ENCODE data around the gene NRM.
A peak's percentile ranks its signal among the peaks of the same experiment; 100 is the strongest.
"Not testable (repeated sequence)": the region's sequence is repeated elsewhere in the genome, so short reads cannot be mapped to it uniquely, and the experiment has no call there.

The NRM gene

GRCh38 chr6:30723159-30723842 lies 32.5 kb upstream of the NRM start:
- H3K27me3 Mint-ChIP-seq; H3K9me3 Mint-ChIP-seq (ENCODE audit: low read depth): not testable (repeated sequence)
- H3K4me3 Mint-ChIP-seq, result peak overlapping the region; percentile 99
- peak overlapping the region; percentile 99 for H3K27ac Mint-ChIP-seq
- H3K4me1 Mint-ChIP-seq (ENCODE audit: low read depth), result peaks cover 51% of the 10 kb centered on the region
- H3K36me3 Mint-ChIP-seq, result peaks cover 10% of the 10 kb centered on the region

DNA sequence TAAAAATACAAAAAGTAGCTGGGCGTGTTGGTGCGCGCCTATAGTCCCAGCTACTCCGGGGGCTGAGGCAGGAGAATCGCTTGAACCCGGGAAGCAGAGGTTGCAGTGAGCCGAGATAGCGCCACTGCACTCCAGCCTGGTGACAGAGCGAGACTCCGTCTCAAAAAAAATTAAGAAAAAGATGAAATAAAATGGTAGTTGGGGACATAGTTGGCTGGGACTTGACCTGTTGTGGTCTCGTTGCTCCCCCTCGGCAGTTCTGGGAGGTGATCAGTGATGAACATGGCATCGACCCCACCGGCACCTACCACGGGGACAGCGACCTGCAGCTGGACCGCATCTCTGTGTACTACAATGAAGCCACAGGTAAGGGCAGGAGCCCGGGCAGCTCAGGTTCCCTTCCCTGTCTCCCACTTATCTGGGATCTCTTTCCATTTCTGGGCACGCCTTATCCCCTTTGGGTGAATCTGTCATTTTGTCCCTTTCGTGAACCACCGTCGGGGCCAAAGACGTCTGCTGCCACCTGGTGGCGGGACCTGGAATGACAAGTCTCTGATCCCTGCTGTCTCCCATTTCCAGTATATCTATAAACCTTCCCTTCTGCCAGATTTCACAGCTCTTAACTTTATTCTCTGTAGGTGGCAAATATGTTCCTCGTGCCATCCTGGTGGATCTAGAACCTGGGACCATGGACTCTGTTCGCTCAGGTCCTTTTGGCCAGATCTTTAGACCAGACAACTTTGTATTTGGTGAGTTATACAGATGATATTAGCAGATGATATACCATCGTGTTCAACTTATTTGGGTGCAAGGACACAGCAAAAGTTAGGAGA lies 31.7 kb upstream of the NRM start:
- Mint-ChIP-seq H3K4me1 (ENCODE audit: low read depth) (peaks cover 53% of the 10 kb centered on the region), H3K36me3 (peaks cover 10% of the 10 kb centered on the region), H3K27me3 (no peaks in the 10 kb centered on the region), H3K27ac (peak overlapping the region; percentile 99), H3K9me3 (ENCODE audit: low read depth) (no peaks in the 10 kb centered on the region), H3K4me3 (peak overlapping the region; percentile 99)

GRCh38 chr6:30722025-30722279 lies 31.2 kb upstream of the NRM start:
- Mint-ChIP-seq H3K4me1 (ENCODE audit: low read depth) (peaks cover 54% of the 10 kb centered on the region), H3K36me3 (peaks cover 10% of the 10 kb centered on the region), H3K4me3 (peak overlapping the region; percentile 99), H3K27ac (peak overlapping the region; percentile 99)
- H3K9me3 Mint-ChIP-seq (ENCODE audit: low read depth); H3K27me3 Mint-ChIP-seq: not testable (repeated sequence)

DNA sequence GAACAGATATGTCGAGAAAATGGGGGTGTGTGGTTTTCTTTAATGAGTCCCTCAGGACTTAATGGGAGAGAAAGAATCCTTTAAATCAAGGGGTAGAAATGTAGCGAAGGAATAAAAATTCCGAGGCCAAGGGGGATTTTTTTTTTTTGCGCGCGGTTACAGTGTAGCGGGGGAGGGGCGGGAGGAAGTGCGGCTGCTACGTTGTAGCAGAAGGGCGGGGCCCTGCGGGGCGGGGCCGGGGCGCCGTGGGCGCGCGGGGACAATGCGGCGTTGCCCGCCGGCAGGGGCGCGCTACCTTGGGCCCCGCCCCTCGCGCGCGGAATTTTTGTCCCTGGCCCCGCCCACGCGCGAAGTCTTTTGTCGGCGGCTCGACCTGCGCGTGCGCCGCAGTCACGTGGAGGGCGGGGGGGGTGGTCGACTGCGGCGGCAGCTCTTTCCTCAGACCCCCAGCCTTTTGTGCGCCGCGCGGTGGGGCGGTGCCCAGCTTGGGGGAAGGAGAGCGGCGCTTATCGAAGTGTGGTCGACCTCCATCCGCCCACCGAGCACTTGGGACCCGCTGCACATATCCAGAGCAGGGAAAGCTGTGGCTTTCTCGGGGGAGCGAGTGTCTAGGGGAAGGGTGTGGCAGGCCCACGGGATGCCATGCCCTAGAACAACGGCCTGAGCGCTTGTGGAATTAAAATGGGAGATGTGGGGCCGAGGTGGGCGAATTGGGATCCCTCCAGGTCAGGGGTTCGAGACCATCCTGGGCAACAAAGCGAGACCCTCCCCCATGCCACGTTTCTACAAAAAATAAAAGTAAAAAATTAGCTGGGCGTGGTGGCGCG lies 30.6 kb upstream of the NRM start:
- Mint-ChIP-seq H3K4me3 (peak overlapping the region; percentile 99), H3K4me1 (ENCODE audit: low read depth) (peaks cover 57% of the 10 kb centered on the region), H3K36me3 (peaks cover 12% of the 10 kb centered on the region), H3K27me3 (no peaks in the 10 kb centered on the region), H3K9me3 (ENCODE audit: low read depth) (no peaks in the 10 kb centered on the region), H3K27ac (peak overlapping the region; percentile 99)

DNA sequence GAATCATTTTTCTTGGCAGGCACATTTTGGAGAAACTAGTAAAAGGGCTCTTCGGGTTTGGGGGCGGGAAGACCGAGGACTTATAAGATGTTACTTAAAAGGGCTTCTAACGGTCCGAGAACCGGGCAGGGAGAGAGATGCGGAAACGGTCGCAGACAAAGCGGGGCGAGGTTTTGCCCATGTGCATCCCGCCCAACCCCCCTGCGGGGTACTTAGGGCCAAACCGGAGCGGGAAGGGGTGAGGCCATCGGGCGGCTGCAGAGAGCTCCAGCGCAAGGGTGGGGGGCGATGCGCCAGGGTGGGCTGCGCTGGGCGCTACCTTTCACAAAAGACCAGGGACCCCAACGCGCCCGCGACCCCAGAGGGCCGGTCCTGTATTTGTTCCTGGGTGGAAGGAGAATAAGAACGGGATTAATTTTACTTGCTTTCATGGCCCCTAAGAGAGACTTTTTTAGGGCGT lies 30.0 kb upstream of the NRM start:
- H3K9me3 Mint-ChIP-seq (ENCODE audit: low read depth), result no peaks in the 10 kb centered on the region
- H3K4me1 Mint-ChIP-seq (ENCODE audit: low read depth), result peaks cover 61% of the 10 kb centered on the region
- peak overlapping the region; percentile 99 for H3K27ac Mint-ChIP-seq
- H3K27me3 Mint-ChIP-seq, result no peaks in the 10 kb centered on the region
- H3K4me3 Mint-ChIP-seq, result peak overlapping the region; percentile 99
- H3K36me3 Mint-ChIP-seq, result peaks cover 14% of the 10 kb centered on the region

- Mint-ChIP-seq H3K36me3 (peaks cover 14% of the 10 kb centered on the region), H3K4me3 (peak within 1 kb of the TSS; percentile 99), H3K27ac (peak within 1 kb of the TSS; percentile 99), H3K4me1 (ENCODE audit: low read depth) (peaks cover 60% of the 10 kb centered on the region), H3K9me3 (ENCODE audit: low read depth) (no peaks in the 10 kb centered on the region), H3K27me3 (no peaks in the 10 kb centered on the region)
Measured at GRCh38 chr6:30719791-30720737, 29.3 kb upstream of the NRM start, which contains the start of gene TUBB. TSS of gene TUBB (plus strand) at chr6:30720352. CDS start at chr6:30720507, 155 bp downstream.

GRCh38 chr6:30719356-30719755 lies 28.6 kb upstream of the NRM start:
- Mint-ChIP-seq H3K36me3 (peaks cover 13% of the 10 kb centered on the region), H3K27ac (peak overlapping the region; percentile 99), H3K27me3 (no peaks in the 10 kb centered on the region), H3K4me1 (ENCODE audit: low read depth) (peaks cover 56% of the 10 kb centered on the region), H3K4me3 (peak overlapping the region; percentile 99), H3K9me3 (ENCODE audit: low read depth) (no peaks in the 10 kb centered on the region)

GRCh38 chr6:30717845-30718720 lies 27.3 kb upstream of the NRM start:
- peak overlapping the region; percentile 99 for H3K27ac Mint-ChIP-seq
- peaks cover 10% of the 10 kb centered on the region for H3K36me3 Mint-ChIP-seq
- H3K4me1 Mint-ChIP-seq (ENCODE audit: low read depth), result peaks cover 44% of the 10 kb centered on the region
- H3K4me3 Mint-ChIP-seq, result peak overlapping the region; percentile 96
- H3K27me3 Mint-ChIP-seq; H3K9me3 Mint-ChIP-seq (ENCODE audit: low read depth): not testable (repeated sequence)

DNA sequence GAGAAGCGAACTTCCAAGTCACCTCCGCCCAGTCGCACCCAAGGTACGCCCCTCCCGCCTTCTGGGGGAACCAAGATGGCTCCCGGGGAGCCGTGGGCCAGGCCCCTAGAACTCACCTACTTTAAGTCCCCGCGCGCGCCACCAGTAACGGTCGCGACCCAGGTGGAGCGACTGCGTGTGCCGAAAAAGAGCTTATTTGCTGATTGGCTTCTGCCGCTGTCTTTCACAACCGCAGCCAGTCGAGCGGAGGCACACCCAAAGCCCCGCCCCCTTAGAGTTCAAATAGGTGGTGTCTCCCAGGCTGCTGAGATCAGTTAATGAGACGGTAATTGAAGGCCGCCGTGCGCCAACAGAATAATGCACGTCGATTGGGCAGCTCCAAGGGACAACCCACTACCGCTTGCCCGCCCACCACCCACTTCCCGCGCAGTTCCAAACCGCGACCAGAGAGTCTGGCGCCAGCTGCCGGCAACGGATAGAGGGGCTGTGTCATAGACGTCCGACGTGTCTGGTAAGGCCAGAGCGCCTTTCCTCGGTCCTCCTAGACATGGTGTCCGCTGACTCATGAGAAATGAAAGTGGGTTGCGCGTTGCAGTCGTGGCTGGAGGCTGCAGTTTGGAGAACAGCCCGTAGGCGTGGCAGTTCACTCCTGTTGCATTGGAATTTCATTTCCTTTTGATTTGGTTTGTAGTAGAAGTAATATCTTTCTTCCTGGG lies 26.5 kb upstream of the NRM start, which contains the start of gene MDC1:
Gene MDC1 (minus strand): TSS at position 153 of the 716 bp plus-strand sequence. CDS start 2,106 bp downstream, outside the sequence.
- Mint-ChIP-seq H3K36me3 (peaks cover 11% of the 10 kb centered on the region), H3K4me1 (ENCODE audit: low read depth) (peaks cover 41% of the 10 kb centered on the region), H3K9me3 (ENCODE audit: low read depth) (no peaks in the 10 kb centered on the region)

DNA sequence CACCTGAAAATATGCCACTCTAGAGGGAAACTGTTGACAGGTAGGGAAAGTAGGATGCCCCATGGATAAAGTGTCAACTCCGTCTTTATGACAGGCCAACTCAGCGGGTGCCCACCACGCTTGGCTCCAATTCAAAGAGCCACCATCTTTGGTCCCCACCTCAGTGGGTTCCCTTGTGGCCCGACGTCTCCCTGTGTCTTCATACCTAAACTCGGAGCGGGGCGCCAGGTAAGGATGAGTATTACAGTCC lies 26.0 kb upstream of the NRM start:
- Mint-ChIP-seq H3K9me3 (ENCODE audit: low read depth) (no peaks in the 10 kb centered on the region), H3K4me1 (ENCODE audit: low read depth) (peaks cover 46% of the 10 kb centered on the region), H3K4me3 (peak overlapping the region; percentile 96), H3K36me3 (peaks cover 16% of the 10 kb centered on the region), H3K27me3 (no peaks in the 10 kb centered on the region), H3K27ac (peak overlapping the region; percentile 99)

More for the DNA sequence above, 26.5 kb upstream of the NRM start, which contains the start of gene MDC1:
- H3K27ac Mint-ChIP-seq, result peak within 1 kb of the TSS; percentile 99
- peak within 1 kb of the TSS; percentile 96 for H3K4me3 Mint-ChIP-seq
- H3K27me3 Mint-ChIP-seq, result no peaks in the 10 kb centered on the region

DNA sequence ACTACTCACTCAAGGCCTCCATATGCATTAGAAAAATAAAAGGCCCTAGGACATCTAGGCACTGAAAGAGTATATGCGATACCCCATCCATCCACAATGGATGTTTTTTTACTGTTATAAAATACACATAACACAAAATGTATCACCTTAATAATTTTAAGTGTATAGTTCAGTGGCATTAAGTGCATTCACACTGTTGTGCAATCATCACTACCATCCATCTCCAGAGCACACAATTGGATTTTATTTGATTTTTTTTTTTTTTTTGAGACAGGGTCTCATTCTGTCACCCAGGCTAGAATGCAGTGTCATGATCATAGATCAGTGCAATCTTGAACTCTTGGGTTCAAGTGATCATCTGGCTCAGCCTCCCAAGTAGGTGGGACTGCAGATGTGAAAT lies 23.5 kb upstream of the NRM start:
- Mint-ChIP-seq H3K27ac (no peak overlapping the region), H3K27me3 (no peaks in the 10 kb centered on the region), H3K36me3 (peaks cover 26% of the 10 kb centered on the region), H3K4me1 (ENCODE audit: low read depth) (peaks cover 41% of the 10 kb centered on the region), H3K4me3 (no peak overlapping the region), H3K9me3 (ENCODE audit: low read depth) (no peaks in the 10 kb centered on the region)

DNA sequence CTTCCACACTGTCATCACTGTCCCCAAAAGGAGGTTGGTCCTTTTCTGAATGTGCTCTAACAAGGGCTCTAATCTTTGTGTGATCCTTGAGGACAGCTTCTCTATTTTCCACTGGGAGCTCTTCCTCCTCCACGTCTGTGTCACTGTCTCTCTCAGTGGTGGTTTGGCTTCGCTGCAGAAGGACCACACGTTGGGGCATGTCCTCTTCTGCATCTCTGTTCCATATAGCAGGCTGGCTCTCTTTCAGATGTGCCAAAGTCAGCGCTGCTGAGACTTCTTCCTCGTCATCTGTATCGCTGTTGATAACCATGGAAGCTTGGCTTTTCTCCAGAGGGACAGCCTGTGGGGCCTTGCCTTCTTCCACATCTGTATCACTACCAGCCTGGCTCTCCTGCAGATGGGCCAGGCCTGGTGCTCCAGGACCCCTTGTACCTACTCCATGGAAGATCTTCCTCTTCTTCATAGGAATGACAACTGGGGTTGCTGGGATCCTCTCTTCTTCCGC lies 21.7 kb upstream of the NRM start:
- no peak overlapping the region for H3K27ac Mint-ChIP-seq
- H3K9me3 Mint-ChIP-seq (ENCODE audit: low read depth), result no peaks in the 10 kb centered on the region
- H3K4me1 Mint-ChIP-seq (ENCODE audit: low read depth), result peaks cover 30% of the 10 kb centered on the region
- no peaks in the 10 kb centered on the region for H3K27me3 Mint-ChIP-seq
- no peak overlapping the region for H3K4me3 Mint-ChIP-seq
- peaks cover 26% of the 10 kb centered on the region for H3K36me3 Mint-ChIP-seq
